Liver (tissue), 9 donors: ENCODE measurements around the gene VLDLR. TPM values are rescaled to one million over a fixed set of nuclear protein-coding genes. Genes with fewer than 3 reads are reported as not detected.

Experiments
- DNase-seq: peaks from one replicate; pipeline ENCODE4 v3.0.0-alpha.2; 2017; ENCODE audit warnings: low spot score
- H3K27ac ChIP-seq, 2 donors: one replicate each; pipeline ENCODE4 v1.7.0; 2013; ENCODE audit warnings: inconsistent platforms in 2 of 2, low read length in 2 of 2, control low read depth in 1 of 2, low read depth in 1 of 2, mild to moderate bottlenecking in 1 of 2
- H3K27me3 ChIP-seq, 4 donors: one replicate each; pipeline versions ENCODE4 v1.6.1 to v1.7.0; 2013; ENCODE audit warnings: low read length in 3 of 4, inconsistent platforms in 1 of 4, mild to moderate bottlenecking in 1 of 4, moderate library complexity in 1 of 4; ENCODE audit not compliant: control insufficient read depth in 4 of 4, insufficient read depth in 4 of 4
- H3K36me3 ChIP-seq, 4 donors: one replicate each; pipeline versions ENCODE4 v1.6.1 to v1.7.0; 2013; ENCODE audit warnings: low read length in 3 of 4, mild to moderate bottlenecking in 3 of 4, low read depth in 1 of 4, moderate library complexity in 1 of 4; ENCODE audit not compliant: control insufficient read depth in 4 of 4, insufficient read depth in 3 of 4
- H3K4me1 ChIP-seq, 4 donors: one replicate each; pipeline versions ENCODE4 v1.6.1 to v1.7.0; 2013; ENCODE audit warnings: low read length in 3 of 4, mild to moderate bottlenecking in 3 of 4, moderate library complexity in 1 of 4; ENCODE audit not compliant: control insufficient read depth in 4 of 4, insufficient read depth in 4 of 4
- H3K4me3 ChIP-seq, 3 donors: one replicate each; pipeline versions ENCODE4 v1.6.1 to v1.7.0; 2013; ENCODE audit warnings: low read length in 3 of 3, control low read depth in 1 of 3, low read depth in 1 of 3, mild to moderate bottlenecking in 1 of 3
- H3K9ac ChIP-seq, 2 donors: one replicate each; pipeline ENCODE4 v1.7.0; 2013; ENCODE audit warnings: low read length in 2 of 2, mild to moderate bottlenecking in 2 of 2, moderate library complexity in 2 of 2, control low read depth in 1 of 2, low read depth in 1 of 2
- H3K9me3 ChIP-seq, 4 donors: one replicate each; pipeline versions ENCODE4 v1.6.1 to v1.7.0; 2013; ENCODE audit warnings: low read length in 3 of 4; ENCODE audit not compliant: control insufficient read depth in 4 of 4
- CTCF ChIP-seq: fragments of 150-350 bp; IDR thresholded peaks from 2 replicates; pipeline ENCODE4 v1.5.1; 2017; ENCODE audit warnings: improper control_type of control experiment, low read depth, low read length; ENCODE audit not compliant: missing input control
- FOXA2 ChIP-seq: IDR thresholded peaks from 2 replicates; pipeline ENCODE4 v1.6.1; 2016; ENCODE audit warnings: antibody characterized with exemption
- HNF4G ChIP-seq: IDR thresholded peaks from 2 replicates; pipeline ENCODE4 v1.6.1; 2016; ENCODE audit warnings: antibody characterized with exemption
- JUND ChIP-seq, 2 donors: IDR thresholded peaks; 2 replicates each; pipeline ENCODE4 v1.6.1; 2016; ENCODE audit warnings: antibody characterized with exemption in 2 of 2
- MAX ChIP-seq: IDR thresholded peaks from 2 replicates; pipeline ENCODE4 v1.6.1; 2016; ENCODE audit warnings: antibody characterized with exemption
- NR2F2 ChIP-seq: IDR thresholded peaks from 2 replicates; pipeline ENCODE4 v1.6.1; 2016; ENCODE audit warnings: antibody characterized with exemption
- RAD21 ChIP-seq, 2 donors: IDR thresholded peaks; 2 replicates each; pipeline ENCODE4 v1.6.1; 2016; ENCODE audit warnings: antibody characterized with exemption in 2 of 2, mild to moderate bottlenecking in 2 of 2
- REST ChIP-seq: IDR thresholded peaks from 2 replicates; pipeline ENCODE4 v1.6.1; 2016; ENCODE audit warnings: antibody characterized with exemption, mild to moderate bottlenecking
- RXRA ChIP-seq, 2 donors: IDR thresholded peaks; 2 replicates each; pipeline ENCODE4 v1.6.1; 2017 to 2018; ENCODE audit warnings: antibody characterized with exemption in 2 of 2, mild to moderate bottlenecking in 1 of 2
- TAF1 ChIP-seq: conservative IDR thresholded peaks from 2 replicates; pipeline ENCODE4 v1.6.1; 2016; ENCODE audit warnings: antibody characterized with exemption, mild to moderate bottlenecking
- YY1 ChIP-seq: IDR thresholded peaks from 2 replicates; pipeline ENCODE4 v1.6.1; 2016; ENCODE audit warnings: antibody characterized with exemption, mild to moderate bottlenecking
- ZBTB33 ChIP-seq: IDR thresholded peaks from 2 replicates; pipeline ENCODE4 v1.6.1; 2016; ENCODE audit warnings: antibody characterized with exemption
- WGBS: extraction: QIAGEN DNeasy Blood & Tissue Kit; methylation state at CpG from one replicate; pipeline ENCODE4 v1.1.7; 2013; 5-methylcytosine and 5-hydroxymethylcytosine counted together
- polyA plus RNA-seq, 2 donors: library from polyadenylated mRNA; stranded (reverse) in 1 of 2; unstranded in 1 of 2; fragments of 200-250 nt in 1 of 2; fragments of >200 nt in 1 of 2; fragmentation: Nextera tagmentation in 1 of 2; extraction: Ambion mirVana in 1 of 2; gene quantifications; one replicate each; pipeline versions ENCODE4 v1.2.1 to v1.2.3, GENCODE V29; 2013 to 2015
- total RNA-seq, 2 donors: library from RNA; depleted of rRNA; stranded (reverse); fragments of >200 nt; gene quantifications; one replicate each; pipeline ENCODE4 v1.2.3, GENCODE V29; 2014
- donor health status: healthy.
- donor health status: healthy.
- donor health status: healthy.
- donor health status: healthy.
- donor health status: healthy.

Gene VLDLR
- total and polyA plus RNA-seq, 4 donors: 0.44 to 2.8 (median 1.4) TPM

GRCh38 chr9:2655411-2655901 is 33.9 kb downstream of the VLDLR start:
- 68% methylated on average over 3 of the region's 3 CpGs for WGBS
- no peak for DNase-seq
- no peak overlapping the region for H3K4me3 ChIP-seq

GRCh38 chr9:2657427-2657826 is 35.8 kb downstream of the VLDLR start:
- Histone ChIP-seq H3K9ac (no peak overlapping the region), H3K4me3 (no peak overlapping the region), H3K9me3 (no peaks in the 10 kb centered on the region), H3K27ac (no peak overlapping the region), H3K4me1 (no peaks in the 10 kb centered on the region), H3K27me3 (no peaks in the 10 kb centered on the region), H3K36me3 (no peaks in the 10 kb centered on the region)
- no peak for DNase-seq
- 79% methylated on average over 9 of the region's 9 CpGs for WGBS
- TF ChIP-seq REST (no peak), JUND (IDR thresholded peaks at IDR 0.05) (no peak), ZBTB33 (no peak), RXRA (IDR thresholded peaks at IDR 0.05) (no peak), YY1 (no peak), HNF4G (no peak), RAD21 (IDR thresholded peaks at IDR 0.05) (no peak), TAF1 (no peak), FOXA2 (no peak)

More at GRCh38 chr9:2655411-2655901, 33.9 kb downstream of the VLDLR start:
- Histone ChIP-seq H3K27ac (no peak overlapping the region), H3K36me3 (no peaks in the 10 kb centered on the region), H3K9ac (no peak overlapping the region), H3K4me1 (no peaks in the 10 kb centered on the region), H3K9me3 (no peaks in the 10 kb centered on the region), H3K27me3 (no peaks in the 10 kb centered on the region)
- TF ChIP-seq TAF1 (no peak), JUND (IDR thresholded peaks at IDR 0.05) (no peak), FOXA2 (no peak), CTCF (no peak), MAX (no peak), RAD21 (IDR thresholded peaks at IDR 0.05) (no peak), YY1 (no peak), NR2F2 (no peak)
